ENCODE measurements around the gene SPDYE4.

DNA sequence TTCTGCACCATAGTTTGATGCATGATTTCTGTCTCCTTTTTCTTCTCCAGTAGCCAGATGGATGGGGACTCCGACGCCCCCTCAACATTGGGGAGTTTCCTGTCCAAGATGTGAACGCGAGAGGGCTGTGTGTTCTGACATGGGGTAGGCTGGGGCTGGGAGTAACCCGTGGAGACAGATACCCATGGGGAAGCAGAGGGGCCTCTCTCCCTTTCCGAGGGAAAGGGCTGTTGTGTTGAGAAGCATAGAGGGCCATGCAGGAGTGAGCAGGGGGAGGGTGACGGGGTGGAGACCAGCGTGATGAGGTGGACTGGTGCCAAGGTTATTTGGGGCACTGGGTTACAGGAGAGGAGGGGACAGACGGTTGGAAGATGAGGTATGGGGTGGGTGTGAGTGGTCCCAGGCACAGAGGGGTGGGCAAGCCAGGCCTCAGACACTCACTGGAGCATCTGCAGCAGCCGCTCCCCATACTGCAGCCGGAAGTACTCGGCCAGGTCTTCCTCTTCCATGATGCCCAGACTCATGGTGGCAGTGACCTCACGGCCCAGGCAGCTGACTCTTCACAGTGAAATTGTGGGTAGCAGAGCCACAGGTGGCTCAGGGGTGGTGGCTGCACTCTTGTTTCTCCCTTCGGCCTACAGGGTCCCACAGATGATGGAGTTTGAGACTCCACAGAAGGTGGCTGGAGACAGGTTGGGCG, 14.1 kb downstream of the SPDYE4 start:
- TF ChIP-seq EZH2phosphoT487 (IDR thresholded peaks at IDR 0.05; ENCODE audit: borderline replicate concordance, low read depth) (no peak), RAD21 (IDR thresholded peaks at IDR 0.05; ENCODE audit: low read length) (no peak), ELF1 (IDR thresholded peaks at IDR 0.05) (no peak), NRF1 (IDR thresholded peaks at IDR 0.05; ENCODE audit: low read depth, low read length) (no peak), EP300 (IDR thresholded peaks at IDR 0.05; ENCODE audit: borderline replicate concordance in 1 of 2, low read depth in 1 of 2, low read length in 1 of 2) (no peak)
- TF ChIP-seq, protein P1, sequence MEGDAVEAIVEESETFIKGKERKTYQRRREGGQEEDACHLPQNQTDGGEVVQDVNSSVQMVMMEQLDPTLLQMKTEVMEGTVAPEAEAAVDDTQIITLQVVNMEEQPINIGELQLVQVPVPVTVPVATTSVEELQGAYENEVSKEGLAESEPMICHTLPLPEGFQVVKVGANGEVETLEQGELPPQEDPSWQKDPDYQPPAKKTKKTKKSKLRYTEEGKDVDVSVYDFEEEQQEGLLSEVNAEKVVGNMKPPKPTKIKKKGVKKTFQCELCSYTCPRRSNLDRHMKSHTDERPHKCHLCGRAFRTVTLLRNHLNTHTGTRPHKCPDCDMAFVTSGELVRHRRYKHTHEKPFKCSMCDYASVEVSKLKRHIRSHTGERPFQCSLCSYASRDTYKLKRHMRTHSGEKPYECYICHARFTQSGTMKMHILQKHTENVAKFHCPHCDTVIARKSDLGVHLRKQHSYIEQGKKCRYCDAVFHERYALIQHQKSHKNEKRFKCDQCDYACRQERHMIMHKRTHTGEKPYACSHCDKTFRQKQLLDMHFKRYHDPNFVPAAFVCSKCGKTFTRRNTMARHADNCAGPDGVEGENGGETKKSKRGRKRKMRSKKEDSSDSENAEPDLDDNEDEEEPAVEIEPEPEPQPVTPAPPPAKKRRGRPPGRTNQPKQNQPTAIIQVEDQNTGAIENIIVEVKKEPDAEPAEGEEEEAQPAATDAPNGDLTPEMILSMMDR (IDR thresholded peaks at IDR 0.05) = no peak
